NCI-H1092 treated with DMSO at 0.1 percent for 48 hours (cell line): ENCODE results near the gene RELA.
"Not testable (repeated sequence)": the region's sequence is repeated elsewhere in the genome, so short reads cannot be mapped to it uniquely, and the experiment has no call there.

Experiments used
- DNase-seq: peaks from one replicate; lab custom pipeline; 2025; lab: John Stamatoyannopoulos, UW

The RELA gene

GRCh38 chr11:65672180-65672860, 9.6 kb upstream of the RELA start:
- no peak for DNase-seq

- no peak for DNase-seq
Observed at GRCh38 chr11:65663639-65664200, 1.0 kb upstream of the RELA start.

GRCh38 chr11:65662247-65662798, 393 bp downstream of the RELA start:
- no peak for DNase-seq

GRCh38 chr11:65661599-65662246, 993 bp downstream of the RELA start:
- no peak for DNase-seq

GRCh38 chr11:65660908-65661307, 1.8 kb downstream of the RELA start:
- DNase-seq, result not testable (repeated sequence)

GRCh38 chr11:65660038-65660437, 2.7 kb downstream of the RELA start:
- DNase-seq, result no peak

- no peak for DNase-seq
Observed at GRCh38 chr11:65658174-65659021, 4.3 kb downstream of the RELA start.

GRCh38 chr11:65657426-65657825, 5.3 kb downstream of the RELA start:
- DNase-seq, result no peak

- no peak for DNase-seq
Observed at GRCh38 chr11:65655570-65656332, 7.0 kb downstream of the RELA start.

GRCh38 chr11:65654375-65655349, 8.1 kb downstream of the RELA start:
- DNase-seq, result no peak

- DNase-seq, result no peak
Observed at GRCh38 chr11:65653229-65654225, 9.2 kb downstream of the RELA start.

GRCh38 chr11:65652511-65653228, 10.0 kb downstream of the RELA start:
- peak; percentile 94 for DNase-seq

- no peak for DNase-seq
Observed at GRCh38 chr11:65651589-65652510, 10.9 kb downstream of the RELA start.

- no peak for DNase-seq
Observed at GRCh38 chr11:65651339-65651588, 11.5 kb downstream of the RELA start.

GRCh38 chr11:65650547-65651338, 12.0 kb downstream of the RELA start:
- DNase-seq, result no peak

GRCh38 chr11:65649656-65650546, 12.8 kb downstream of the RELA start:
- no peak for DNase-seq
